ENCODE data around the gene S100PBP. TPM values are rescaled to one million over a fixed set of nuclear protein-coding genes. Genes with fewer than 3 reads are reported as not detected.
A peak's percentile ranks its signal among the peaks of the same experiment; 100 is the strongest.

S100PBP gene
- total and polyA plus RNA-seq, 2 of the 13 experiments (the other 11 are each of a cell fraction or from before 2014, with no cell fraction given) = 20.4 to 26.1 TPM

DNA sequence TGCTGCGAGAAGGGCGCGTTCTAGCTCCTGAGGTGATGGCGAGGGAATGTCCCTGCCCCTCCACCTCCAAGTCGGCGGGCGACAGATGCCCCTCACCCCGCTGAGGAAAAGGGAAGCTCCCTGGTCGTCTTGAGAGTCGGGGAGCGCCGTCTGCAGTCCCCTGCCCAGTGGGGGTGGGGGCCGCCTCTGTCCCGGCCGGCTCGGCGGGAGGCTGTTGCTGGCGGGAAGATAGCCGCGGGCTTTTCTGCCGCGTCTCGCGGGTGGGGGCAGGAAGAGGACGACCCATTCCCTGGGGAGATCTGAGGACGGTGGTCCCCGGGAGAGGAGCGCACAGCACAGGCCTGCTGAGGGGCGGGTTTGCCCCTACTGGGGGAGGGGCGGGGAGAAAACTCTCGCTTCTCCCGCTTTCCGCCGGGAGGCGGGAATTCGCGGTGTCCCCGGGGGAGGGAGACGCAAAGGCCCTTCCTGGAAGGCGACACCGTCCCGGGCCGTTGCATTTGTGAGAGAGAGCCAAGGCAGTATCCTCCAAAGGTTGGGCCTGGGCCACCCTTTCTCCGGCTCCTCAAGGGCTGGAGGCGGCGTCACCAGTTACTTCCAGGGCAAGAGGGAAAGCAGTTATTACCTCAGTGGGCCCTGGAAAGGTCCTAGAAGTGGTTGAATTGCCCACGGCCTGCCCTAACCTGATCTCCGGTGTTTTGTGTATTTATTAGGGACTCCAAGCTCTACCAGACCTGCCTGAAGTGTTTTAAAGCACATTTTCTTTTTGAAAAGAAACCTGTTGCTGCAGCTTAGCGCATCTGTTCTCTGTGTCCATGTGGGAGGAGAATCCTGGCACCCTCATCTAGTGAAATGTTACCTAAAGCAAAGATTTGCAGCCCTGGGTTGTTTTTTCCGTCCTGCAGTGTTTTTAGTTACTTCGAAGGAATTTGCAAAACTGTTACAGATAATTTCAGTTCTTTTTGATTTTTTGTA, 648 bp downstream of the S100PBP start (continued):
- TF ChIP-seq ZNF317 (CRISPR knock-in tag; IDR thresholded peaks at IDR 0.05) = no peak
- no peak for TF ChIP-seq NFYC (CRISPR knock-in tag; IDR thresholded peaks at IDR 0.05)
- TF ChIP-seq, protein P1, sequence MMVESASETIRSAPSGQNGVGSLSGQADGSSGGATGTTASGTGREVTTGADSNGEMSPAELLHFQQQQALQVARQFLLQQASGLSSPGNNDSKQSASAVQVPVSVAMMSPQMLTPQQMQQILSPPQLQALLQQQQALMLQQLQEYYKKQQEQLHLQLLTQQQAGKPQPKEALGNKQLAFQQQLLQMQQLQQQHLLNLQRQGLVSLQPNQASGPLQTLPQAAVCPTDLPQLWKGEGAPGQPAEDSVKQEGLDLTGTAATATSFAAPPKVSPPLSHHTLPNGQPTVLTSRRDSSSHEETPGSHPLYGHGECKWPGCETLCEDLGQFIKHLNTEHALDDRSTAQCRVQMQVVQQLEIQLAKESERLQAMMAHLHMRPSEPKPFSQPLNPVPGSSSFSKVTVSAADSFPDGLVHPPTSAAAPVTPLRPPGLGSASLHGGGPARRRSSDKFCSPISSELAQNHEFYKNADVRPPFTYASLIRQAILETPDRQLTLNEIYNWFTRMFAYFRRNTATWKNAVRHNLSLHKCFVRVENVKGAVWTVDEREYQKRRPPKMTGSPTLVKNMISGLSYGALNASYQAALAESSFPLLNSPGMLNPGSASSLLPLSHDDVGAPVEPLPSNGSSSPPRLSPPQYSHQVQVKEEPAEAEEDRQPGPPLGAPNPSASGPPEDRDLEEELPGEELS (CRISPR knock-in tag; IDR thresholded peaks at IDR 0.05) = no peak
- TF ChIP-seq SNAI1 (CRISPR knock-in tag; IDR thresholded peaks at IDR 0.05; ENCODE audit: borderline replicate concordance) = no peak
- no peak for TF ChIP-seq MBNL3 (CRISPR knock-in tag; conservative IDR thresholded peaks at IDR 0.05)
- TF ChIP-seq SUZ12 (IDR thresholded peaks at IDR 0.05; ENCODE audit: low read depth, low read length) = no peak
- TF ChIP-seq, protein P2, sequence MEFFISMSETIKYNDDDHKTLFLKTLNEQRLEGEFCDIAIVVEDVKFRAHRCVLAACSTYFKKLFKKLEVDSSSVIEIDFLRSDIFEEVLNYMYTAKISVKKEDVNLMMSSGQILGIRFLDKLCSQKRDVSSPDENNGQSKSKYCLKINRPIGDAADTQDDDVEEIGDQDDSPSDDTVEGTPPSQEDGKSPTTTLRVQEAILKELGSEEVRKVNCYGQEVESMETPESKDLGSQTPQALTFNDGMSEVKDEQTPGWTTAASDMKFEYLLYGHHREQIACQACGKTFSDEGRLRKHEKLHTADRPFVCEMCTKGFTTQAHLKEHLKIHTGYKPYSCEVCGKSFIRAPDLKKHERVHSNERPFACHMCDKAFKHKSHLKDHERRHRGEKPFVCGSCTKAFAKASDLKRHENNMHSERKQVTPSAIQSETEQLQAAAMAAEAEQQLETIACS (CRISPR knock-in tag; IDR thresholded peaks at IDR 0.05) = no peak
- TF ChIP-seq, protein P3, sequence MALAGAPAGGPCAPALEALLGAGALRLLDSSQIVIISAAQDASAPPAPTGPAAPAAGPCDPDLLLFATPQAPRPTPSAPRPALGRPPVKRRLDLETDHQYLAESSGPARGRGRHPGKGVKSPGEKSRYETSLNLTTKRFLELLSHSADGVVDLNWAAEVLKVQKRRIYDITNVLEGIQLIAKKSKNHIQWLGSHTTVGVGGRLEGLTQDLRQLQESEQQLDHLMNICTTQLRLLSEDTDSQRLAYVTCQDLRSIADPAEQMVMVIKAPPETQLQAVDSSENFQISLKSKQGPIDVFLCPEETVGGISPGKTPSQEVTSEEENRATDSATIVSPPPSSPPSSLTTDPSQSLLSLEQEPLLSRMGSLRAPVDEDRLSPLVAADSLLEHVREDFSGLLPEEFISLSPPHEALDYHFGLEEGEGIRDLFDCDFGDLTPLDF (CRISPR knock-in tag; IDR thresholded peaks at IDR 0.05) = peak; percentile 84
- TF ChIP-seq, protein P4, sequence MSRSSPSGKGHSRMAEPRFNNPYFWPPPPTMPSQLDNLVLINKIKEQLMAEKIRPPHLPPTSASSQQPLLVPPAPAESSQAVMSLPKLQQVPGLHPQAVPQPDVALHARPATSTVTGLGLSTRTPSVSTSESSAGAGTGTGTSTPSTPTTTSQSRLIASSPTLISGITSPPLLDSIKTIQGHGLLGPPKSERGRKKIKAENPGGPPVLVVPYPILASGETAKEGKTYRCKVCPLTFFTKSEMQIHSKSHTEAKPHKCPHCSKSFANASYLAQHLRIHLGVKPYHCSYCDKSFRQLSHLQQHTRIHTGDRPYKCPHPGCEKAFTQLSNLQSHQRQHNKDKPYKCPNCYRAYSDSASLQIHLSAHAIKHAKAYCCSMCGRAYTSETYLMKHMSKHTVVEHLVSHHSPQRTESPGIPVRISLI (CRISPR knock-in tag; IDR thresholded peaks at IDR 0.05; ENCODE audit: borderline replicate concordance) = no peak
- TF ChIP-seq, protein P5, sequence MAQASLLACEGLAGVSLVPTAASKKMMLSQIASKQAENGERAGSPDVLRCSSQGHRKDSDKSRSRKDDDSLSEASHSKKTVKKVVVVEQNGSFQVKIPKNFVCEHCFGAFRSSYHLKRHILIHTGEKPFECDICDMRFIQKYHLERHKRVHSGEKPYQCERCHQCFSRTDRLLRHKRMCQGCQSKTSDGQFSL (CRISPR knock-in tag; IDR thresholded peaks at IDR 0.05) = no peak
- TF ChIP-seq TARDBP (CRISPR knock-in tag; IDR thresholded peaks at IDR 0.05) = no peak
- TF ChIP-seq CHD2 (IDR thresholded peaks at IDR 0.05; ENCODE audit: low read depth, low read length) = no peak
- TF ChIP-seq ZFP90 (CRISPR knock-in tag; IDR thresholded peaks at IDR 0.05; ENCODE audit: borderline replicate concordance) = 0 out of 2 replicates have a peak, but pooled peaks have one; percentile 8
- no peak for TF ChIP-seq ZNF143 (CRISPR knock-in tag; IDR thresholded peaks at IDR 0.05)
- TF ChIP-seq ZMYM2 (CRISPR knock-in tag; IDR thresholded peaks at IDR 0.05) = no peak
- TF ChIP-seq, protein P6, sequence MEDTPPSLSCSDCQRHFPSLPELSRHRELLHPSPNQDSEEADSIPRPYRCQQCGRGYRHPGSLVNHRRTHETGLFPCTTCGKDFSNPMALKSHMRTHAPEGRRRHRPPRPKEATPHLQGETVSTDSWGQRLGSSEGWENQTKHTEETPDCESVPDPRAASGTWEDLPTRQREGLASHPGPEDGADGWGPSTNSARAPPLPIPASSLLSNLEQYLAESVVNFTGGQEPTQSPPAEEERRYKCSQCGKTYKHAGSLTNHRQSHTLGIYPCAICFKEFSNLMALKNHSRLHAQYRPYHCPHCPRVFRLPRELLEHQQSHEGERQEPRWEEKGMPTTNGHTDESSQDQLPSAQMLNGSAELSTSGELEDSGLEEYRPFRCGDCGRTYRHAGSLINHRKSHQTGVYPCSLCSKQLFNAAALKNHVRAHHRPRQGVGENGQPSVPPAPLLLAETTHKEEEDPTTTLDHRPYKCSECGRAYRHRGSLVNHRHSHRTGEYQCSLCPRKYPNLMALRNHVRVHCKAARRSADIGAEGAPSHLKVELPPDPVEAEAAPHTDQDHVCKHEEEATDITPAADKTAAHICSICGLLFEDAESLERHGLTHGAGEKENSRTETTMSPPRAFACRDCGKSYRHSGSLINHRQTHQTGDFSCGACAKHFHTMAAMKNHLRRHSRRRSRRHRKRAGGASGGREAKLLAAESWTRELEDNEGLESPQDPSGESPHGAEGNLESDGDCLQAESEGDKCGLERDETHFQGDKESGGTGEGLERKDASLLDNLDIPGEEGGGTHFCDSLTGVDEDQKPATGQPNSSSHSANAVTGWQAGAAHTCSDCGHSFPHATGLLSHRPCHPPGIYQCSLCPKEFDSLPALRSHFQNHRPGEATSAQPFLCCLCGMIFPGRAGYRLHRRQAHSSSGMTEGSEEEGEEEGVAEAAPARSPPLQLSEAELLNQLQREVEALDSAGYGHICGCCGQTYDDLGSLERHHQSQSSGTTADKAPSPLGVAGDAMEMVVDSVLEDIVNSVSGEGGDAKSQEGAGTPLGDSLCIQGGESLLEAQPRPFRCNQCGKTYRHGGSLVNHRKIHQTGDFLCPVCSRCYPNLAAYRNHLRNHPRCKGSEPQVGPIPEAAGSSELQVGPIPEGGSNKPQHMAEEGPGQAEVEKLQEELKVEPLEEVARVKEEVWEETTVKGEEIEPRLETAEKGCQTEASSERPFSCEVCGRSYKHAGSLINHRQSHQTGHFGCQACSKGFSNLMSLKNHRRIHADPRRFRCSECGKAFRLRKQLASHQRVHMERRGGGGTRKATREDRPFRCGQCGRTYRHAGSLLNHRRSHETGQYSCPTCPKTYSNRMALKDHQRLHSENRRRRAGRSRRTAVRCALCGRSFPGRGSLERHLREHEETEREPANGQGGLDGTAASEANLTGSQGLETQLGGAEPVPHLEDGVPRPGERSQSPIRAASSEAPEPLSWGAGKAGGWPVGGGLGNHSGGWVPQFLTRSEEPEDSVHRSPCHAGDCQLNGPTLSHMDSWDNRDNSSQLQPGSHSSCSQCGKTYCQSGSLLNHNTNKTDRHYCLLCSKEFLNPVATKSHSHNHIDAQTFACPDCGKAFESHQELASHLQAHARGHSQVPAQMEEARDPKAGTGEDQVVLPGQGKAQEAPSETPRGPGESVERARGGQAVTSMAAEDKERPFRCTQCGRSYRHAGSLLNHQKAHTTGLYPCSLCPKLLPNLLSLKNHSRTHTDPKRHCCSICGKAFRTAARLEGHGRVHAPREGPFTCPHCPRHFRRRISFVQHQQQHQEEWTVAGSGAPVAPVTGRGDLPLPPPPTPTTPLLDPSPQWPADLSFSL (CRISPR knock-in tag; IDR thresholded peaks at IDR 0.05) = 0 out of 2 replicates have a peak, but pooled peaks have one; percentile 3
